Measurements from ENCODE around the gene SMIM8.

GRCh38 chr6:87357479-87358196, 35.2 kb downstream of the SMIM8 start:
- no peak for TF ChIP-seq EZH2 (IDR thresholded peaks at IDR 0.05; ENCODE audit: borderline replicate concordance)
- no peak for TF ChIP-seq CTCF (IDR thresholded peaks at IDR 0.05; ENCODE audit: poor library complexity)
- TF ChIP-seq EZH2phosphoT487 (IDR thresholded peaks at IDR 0.05; ENCODE audit: low read depth, severe bottlenecking, unreplicated experiment), result no peak

Data from hepatocyte (in vitro differentiated cells).